GM19023 (cell line): ENCODE measurements around the gene UMAD1.

ENCODE experiments used
- ATAC-seq: cut with Tn5 transposase; IDR thresholded peaks from one replicate; pipeline ENCODE4 v1.9.1; 2021; ENCODE audit warnings: mild to moderate bottlenecking, moderate library complexity; ENCODE audit not compliant: unreplicated experiment

UMAD1 gene

DNA sequence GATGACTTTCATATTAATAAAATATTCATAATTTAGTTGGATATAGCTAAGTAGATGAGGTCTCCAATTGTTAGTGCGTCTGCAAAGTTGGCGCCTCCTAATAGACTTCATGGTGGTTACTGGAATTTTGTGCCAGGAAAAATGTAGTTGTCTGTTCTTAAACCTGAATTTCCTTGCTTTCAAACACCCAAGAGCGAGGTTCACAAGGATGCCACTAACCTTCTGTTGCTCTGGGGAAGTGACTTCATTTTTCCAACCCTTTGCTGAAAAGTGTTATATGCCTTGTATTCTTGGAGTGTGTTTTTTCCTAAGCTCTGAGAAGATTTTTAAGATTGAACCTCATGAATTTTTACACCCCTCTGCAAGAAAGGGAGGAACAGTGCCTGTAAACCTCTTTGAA is 229.1 kb downstream of the UMAD1 start:
- ATAC-seq: no peak

GRCh38 chr7:7870555-7870954 is 230.0 kb downstream of the UMAD1 start:
- ATAC-seq: no peak

DNA sequence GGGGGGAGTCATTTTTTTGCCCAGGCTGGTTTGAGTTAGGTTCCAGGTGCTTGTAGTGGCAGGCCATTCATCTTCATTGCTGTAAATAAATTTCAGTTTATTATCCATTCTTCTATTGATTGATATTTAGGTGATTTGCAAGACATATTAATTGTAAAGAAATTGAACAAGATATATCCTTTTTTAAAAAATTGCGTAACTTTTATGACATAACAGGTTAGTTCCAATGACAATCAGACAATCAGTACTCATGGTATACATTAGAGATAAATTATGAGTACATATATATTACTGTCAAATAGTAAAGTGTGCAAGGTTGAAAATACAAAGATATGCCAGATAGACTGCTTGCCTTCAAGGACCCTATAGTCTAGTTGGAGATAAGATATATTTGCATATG is 235.9 kb downstream of the UMAD1 start:
- no peak for ATAC-seq

DNA sequence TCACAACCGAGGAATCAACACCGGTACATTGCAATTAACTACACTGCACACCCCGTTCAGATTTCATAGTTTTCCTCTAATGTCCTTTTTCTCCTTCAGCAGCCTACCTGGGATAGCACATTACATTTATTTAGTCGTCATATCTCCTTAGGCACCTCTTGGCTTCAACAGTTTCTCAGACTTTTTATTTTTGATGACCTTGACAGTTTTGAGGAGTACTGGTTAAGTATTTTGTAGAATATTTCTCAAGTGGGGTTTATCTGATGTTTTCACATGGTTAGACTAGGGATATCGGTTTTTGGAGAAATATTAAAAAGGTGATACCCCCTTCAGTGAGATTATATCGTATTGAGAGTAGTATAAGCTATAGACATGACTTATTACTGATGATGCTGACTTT is 241.0 kb downstream of the UMAD1 start:
- no peak for ATAC-seq

DNA sequence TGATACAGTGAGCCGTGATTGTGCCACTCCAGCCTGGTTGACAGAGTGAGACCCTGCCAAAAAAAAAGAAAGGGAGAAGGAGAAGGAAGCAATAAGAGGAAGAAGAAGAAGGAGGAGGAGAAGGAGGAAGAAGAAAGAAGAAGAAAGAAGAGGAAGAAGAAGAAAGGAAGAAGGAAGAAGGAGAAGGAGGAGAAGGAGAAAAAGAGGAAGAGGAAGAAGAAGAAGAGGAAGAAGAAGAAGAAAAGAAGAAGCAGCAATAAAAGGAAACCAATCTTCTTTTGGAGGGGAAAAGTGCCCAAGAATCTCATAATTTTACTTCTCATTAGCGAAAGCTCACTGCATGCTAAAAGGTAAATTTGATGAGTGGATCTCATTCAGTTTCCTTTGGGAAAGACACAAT is 242.3 kb downstream of the UMAD1 start:
- ATAC-seq: no peak

DNA sequence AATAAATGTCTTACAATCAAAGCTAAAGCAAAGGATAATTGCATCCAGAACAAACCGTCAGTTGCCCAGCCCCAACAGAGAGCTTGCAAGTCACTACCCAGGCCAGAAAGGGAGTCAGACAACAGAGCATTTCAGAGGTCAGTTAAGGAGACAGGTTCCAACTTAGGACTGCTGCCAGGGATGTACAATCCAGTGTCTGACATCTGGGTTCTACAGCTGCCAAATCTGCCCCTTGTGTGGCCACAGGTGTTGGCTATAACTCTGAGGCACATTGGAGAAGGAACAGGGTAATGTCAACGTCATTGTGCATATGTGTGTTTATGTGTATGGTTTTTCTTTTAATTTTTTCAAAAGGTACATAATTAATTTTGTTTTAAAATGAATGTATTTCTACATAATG is 242.8 kb downstream of the UMAD1 start:
- ATAC-seq: no peak

DNA sequence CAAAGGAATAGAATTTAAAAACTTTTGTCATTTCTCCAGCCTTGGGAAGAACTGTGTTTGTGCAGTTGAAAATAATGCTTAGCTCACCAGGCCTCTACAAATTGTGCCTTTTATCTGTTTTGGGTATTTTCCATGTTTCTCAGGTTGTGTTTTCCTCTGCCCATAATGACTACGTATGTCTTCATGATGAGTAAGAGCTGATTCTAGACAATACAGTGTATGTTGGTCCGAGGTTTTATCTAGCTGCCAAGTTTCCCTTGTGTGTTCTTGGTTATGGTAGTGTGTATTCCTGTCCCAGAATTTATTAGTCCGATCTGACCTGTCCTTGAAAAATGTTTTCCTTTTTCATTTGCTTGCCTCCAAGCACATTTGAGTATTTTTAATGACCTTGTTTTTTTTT is 244.3 kb downstream of the UMAD1 start:
- ATAC-seq: no peak

DNA sequence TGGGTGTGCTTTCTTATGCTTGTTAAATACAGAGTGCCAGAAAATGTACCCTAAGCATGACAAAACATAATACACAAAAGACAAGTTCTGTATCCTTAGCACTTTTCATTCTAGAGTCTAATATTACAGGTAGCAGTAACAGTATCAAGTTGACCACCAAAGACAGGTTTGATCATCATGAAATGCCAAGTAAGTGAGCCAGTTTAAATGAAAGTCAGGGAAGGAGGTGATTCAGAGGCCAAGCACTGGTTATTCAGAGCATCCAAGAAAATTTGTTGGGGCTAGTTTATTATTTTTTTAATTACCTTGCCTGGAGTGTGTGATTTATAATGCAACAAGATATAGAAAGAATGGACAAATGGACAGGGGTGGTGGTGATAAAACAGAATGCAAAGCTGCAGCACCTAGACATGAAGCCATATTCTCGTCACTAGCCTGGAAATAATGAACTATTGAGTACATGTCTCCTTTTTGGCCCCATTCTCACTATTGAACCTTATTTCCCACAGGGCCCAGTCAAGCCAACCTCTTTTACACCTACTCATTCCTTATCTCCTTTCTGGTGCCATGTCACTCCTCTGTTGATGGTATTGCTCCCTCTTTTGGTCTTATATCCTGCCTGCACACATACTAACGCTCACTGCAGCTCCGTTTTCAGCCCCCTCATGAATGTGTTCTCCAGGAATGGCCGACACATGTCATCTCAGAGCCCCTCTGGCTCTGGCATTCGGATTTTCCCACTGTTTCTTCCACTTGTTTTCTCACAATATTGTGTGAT is 249.4 kb downstream of the UMAD1 start:
- no peak for ATAC-seq

GRCh38 chr7:7895004-7895650 is 254.6 kb downstream of the UMAD1 start:
- ATAC-seq: no peak

GRCh38 chr7:7895754-7896153 is 255.2 kb downstream of the UMAD1 start:
- ATAC-seq: no peak

DNA sequence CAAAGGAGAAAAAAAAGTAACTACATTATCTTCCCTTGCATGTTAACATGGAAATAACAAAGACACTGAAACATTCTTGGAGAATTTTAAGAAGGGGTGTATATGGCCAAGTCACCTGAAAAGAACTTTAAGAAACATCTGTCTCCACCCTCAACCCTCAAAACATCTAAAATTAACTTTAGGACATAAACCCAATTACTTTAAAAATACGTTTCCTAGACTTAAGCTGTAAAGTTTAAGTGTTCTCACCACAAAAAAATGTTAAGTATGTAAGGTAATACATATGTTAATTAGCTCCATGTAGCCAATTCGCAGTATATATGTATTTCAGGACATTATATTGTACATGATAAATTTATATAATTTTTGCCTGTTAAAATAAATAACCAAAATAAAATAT is 257.0 kb downstream of the UMAD1 start:
- ATAC-seq: no peak

GRCh38 chr7:7897949-7898515 is 257.5 kb downstream of the UMAD1 start:
- ATAC-seq: no peak

- no peak for ATAC-seq
These were observed 262.3 kb downstream of the UMAD1 start for GRCh38 chr7:7902845-7903244.

GRCh38 chr7:7907306-7907705 is 266.8 kb downstream of the UMAD1 start:
- no peak for ATAC-seq

DNA sequence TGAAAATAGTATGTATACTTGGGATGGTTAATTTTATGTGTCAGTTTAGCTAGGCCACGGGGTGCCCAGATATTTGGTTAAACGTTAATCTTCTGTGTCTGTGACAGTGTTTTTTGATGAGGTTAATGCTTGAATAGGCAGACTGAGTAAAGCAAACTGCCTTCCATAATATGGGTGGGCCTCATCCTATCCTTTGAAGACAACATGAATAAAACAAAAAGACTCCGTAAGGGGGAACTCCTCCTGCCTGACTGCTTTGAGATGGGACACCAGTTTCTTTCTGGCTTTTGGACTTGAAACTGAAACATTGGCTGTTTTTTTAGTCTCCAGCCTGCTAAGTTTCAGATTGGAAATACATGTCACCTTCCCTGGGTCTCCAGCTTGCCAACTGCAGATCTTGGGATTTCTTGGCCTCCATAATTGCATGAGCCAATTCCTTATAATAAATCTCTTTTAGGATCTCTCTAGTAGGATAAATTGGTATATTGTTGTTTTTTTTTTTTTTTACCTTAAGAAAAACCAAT is 268.1 kb downstream of the UMAD1 start:
- no peak for ATAC-seq

- ATAC-seq: no peak
These were observed 268.8 kb downstream of the UMAD1 start for GRCh38 chr7:7909376-7909775.

- ATAC-seq: no peak
These were observed 271.0 kb downstream of the UMAD1 start for GRCh38 chr7:7911369-7912123.

DNA sequence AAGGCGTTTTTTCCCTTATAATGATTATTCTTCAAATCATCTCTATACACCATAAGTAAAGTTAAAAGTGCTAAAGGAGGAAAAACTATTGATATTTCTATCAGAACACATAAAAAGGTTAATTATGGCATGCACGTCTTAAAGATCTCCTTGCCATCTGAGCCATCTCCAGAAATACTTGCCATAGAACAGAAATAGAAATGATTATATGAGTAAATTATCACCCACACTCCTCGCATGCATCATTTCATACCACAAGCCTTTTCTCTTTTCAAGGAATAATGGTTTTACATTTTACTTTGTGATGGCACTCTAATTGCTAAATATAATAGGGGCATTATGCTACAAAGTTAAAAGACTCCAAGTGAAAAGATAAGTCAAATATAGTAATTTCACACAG is 272.4 kb downstream of the UMAD1 start:
- no peak for ATAC-seq

DNA sequence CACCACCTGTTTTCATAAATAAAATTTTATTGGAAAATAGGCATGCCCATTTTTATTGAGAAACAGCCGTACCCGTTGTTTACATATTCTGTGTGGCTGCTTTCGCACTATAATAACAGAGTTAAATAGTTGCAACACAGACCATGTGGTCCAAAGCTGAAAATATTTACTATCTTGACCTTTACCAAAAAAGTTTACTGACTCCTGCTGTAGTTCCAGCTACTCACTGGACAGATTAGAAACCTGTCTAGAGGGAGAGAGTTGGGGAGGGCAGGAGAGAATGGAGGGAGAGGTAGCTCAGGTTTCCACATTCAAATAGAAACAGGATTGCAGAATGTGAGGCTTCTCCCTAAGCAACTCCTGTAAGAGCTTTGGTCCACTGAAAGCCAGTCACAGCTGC is 273.0 kb downstream of the UMAD1 start:
- no peak for ATAC-seq

DNA sequence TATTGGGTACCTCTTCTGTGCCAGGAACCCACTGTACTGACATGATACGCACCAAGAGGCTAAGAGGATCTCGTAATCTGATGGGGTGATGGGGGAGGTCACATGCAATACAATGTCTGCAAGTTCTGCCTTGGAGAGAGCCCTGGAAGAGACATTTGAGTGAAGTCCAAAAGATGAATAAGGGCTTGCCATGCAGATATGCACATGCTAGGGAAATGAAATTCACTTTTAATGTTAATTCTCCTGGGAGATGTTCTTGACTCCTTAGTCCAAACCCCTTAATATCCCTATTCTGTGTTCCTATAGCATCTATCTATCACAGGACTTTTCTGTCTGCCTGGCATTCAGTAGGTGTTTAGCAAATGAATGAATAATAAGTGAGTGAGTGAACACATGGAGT is 274.0 kb downstream of the UMAD1 start:
- ATAC-seq: no peak

- no peak for ATAC-seq
These were observed 275.5 kb downstream of the UMAD1 start for GRCh38 chr7:7916064-7916463.
